ENCODE data around the gene PLXNA1.

DNA sequence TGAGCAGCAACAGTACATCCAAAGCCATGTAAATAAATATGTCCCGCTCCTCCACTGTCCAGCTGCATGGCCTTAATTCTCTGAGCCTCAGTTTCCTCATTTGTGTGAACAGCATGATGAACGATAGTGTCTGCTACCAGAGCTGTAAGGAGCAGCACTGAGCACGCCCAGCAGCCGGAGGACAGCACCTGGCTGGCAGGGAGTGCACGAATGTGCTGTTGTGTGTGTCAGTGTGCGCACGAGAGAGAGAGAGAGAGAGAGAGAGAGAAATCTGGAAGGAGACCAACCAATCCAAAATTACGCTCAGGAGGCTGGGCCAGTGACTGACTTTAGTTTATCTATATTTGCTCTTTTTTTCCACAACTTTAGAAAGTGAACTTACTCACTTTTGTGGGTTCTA lies 26.6 kb upstream of the PLXNA1 start:
- TF ChIP-seq REST (IDR thresholded peaks at IDR 0.05; ENCODE audit: low read depth) (no peak), CEBPB (IDR thresholded peaks at IDR 0.05) (no peak), YY1 (IDR thresholded peaks at IDR 0.05; ENCODE audit: low read depth) (no peak), EP300 (IDR thresholded peaks at IDR 0.05; ENCODE audit: borderline replicate concordance) (no peak), TAF1 (IDR thresholded peaks at IDR 0.05; ENCODE audit: low read depth) (no peak), CREB1 (IDR thresholded peaks at IDR 0.05; ENCODE audit: low read depth) (no peak), MAX (IDR thresholded peaks at IDR 0.05) (no peak), RAD21 (IDR thresholded peaks at IDR 0.05; ENCODE audit: low read depth) (no peak), NFIC (IDR thresholded peaks at IDR 0.05) (no peak), TCF12 (IDR thresholded peaks at IDR 0.05; ENCODE audit: low read depth) (no peak), TEAD4 (IDR thresholded peaks at IDR 0.05) (no peak), EGR1 (IDR thresholded peaks at IDR 0.05) (no peak), FOXM1 (IDR thresholded peaks at IDR 0.05; ENCODE audit: borderline replicate concordance, low read depth) (no peak)
- TF ChIP-seq, protein P1, sequence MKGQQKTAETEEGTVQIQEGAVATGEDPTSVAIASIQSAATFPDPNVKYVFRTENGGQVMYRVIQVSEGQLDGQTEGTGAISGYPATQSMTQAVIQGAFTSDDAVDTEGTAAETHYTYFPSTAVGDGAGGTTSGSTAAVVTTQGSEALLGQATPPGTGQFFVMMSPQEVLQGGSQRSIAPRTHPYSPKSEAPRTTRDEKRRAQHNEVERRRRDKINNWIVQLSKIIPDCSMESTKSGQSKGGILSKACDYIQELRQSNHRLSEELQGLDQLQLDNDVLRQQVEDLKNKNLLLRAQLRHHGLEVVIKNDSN (IDR thresholded peaks at IDR 0.05) = no peak

Data from Ishikawa (cell line).